ENCODE data around the gene IGIP.

- TF ChIP-seq CTCF (IDR thresholded peaks at IDR 0.05; ENCODE audit: borderline replicate concordance, extremely low read depth, low read length, poor library complexity, severe bottlenecking) (no peak), EZH2 (IDR thresholded peaks at IDR 0.05; ENCODE audit: borderline replicate concordance, low read depth, low read length, severe bottlenecking) (no peak)
These were observed 48.3 kb downstream of the IGIP start for GRCh38 chr5:140174014-140174413.
